GM12801 (cell line): ENCODE data around the gene CCDC57.

ENCODE experiments used
- CTCF ChIP-seq: IDR thresholded peaks from one replicate; pipeline ENCODE4 v1.5.1; 2011; ENCODE audit warnings: control low read depth; ENCODE audit not compliant: insufficient read length; ENCODE audit errors: extremely low read depth

CCDC57 gene

GRCh38 chr17:82179412-82179811 is 33.2 kb downstream of the CCDC57 start:
- no peak for TF ChIP-seq CTCF

- no peak for TF ChIP-seq CTCF
Observed at GRCh38 chr17:82178499-82179261, 34.0 kb downstream of the CCDC57 start.

GRCh38 chr17:82177761-82178498 is 34.7 kb downstream of the CCDC57 start:
- TF ChIP-seq CTCF: no peak

- no peak for TF ChIP-seq CTCF
Observed at GRCh38 chr17:82177276-82177675, 35.4 kb downstream of the CCDC57 start.

- no peak for TF ChIP-seq CTCF
Observed at GRCh38 chr17:82175951-82176350, 36.7 kb downstream of the CCDC57 start.

GRCh38 chr17:82175201-82175600 is 37.4 kb downstream of the CCDC57 start:
- TF ChIP-seq CTCF: no peak

- no peak for TF ChIP-seq CTCF
Observed at GRCh38 chr17:82173351-82174041, 39.1 kb downstream of the CCDC57 start.
